Natural killer cell (primary cell): Measurements from ENCODE around the gene BFSP2. TPM values are rescaled to one million over a fixed set of nuclear protein-coding genes. Genes with fewer than 3 reads are reported as not detected.
A peak's percentile ranks its signal among the peaks of the same experiment; 100 is the strongest.

Source experiments
- ATAC-seq, 3 donors: fragments of 150-1000 bp in 2 of 3; fragments of 200-7000 bp in 1 of 3; cut with Tn5 transposase; 1 replicate in 1 of 3; 2 replicates in 2 of 3; pipeline ENCODE4 v1.10.0; 2021; ENCODE audit warnings: mild to moderate bottlenecking in 2 of 3, moderate library complexity in 2 of 3
- DNase-seq, 2 donors: peaks; one replicate each; pipeline versions ENCODE4 v3.0.0 to v3.0.0-alpha.2; 2013 to 2021; ENCODE audit warnings: mixed read lengths in 1 of 2
- H3K27ac ChIP-seq: one replicate; pipeline ENCODE4 v1.5.1; 2013; ENCODE audit warnings: mild to moderate bottlenecking, low read length
- H3K27me3 ChIP-seq: one replicate; pipeline ENCODE4 v1.6.1; 2013; ENCODE audit warnings: low read length; ENCODE audit not compliant: control insufficient read depth, insufficient read depth
- H3K36me3 ChIP-seq: one replicate; pipeline ENCODE4 v1.6.1; 2013; ENCODE audit warnings: low read length; ENCODE audit not compliant: control insufficient read depth, insufficient read depth
- H3K4me1 ChIP-seq: one replicate; pipeline ENCODE4 v1.6.1; 2013; ENCODE audit warnings: low read length; ENCODE audit not compliant: control insufficient read depth, insufficient read depth
- H3K4me3 ChIP-seq: one replicate; pipeline ENCODE4 v1.5.1; 2013; ENCODE audit warnings: low read length
- H3K9me3 ChIP-seq: one replicate; pipeline ENCODE4 v1.6.1; 2013; ENCODE audit warnings: low read length; ENCODE audit not compliant: control insufficient read depth, insufficient read depth
- H3K27ac Mint-ChIP-seq, 2 donors: one replicate each; pipeline ENCODE4 v1.8.0; 2022; ENCODE audit warnings: mild to moderate bottlenecking in 2 of 2, mixed read lengths in 2 of 2, moderate library complexity in 1 of 2
- H3K27me3 Mint-ChIP-seq, 2 donors: one replicate each; pipeline ENCODE4 v1.8.0; 2022; ENCODE audit warnings: low read depth in 2 of 2, mixed read lengths in 2 of 2
- H3K36me3 Mint-ChIP-seq: one replicate; pipeline ENCODE4 v1.8.0; 2022; ENCODE audit warnings: mixed read lengths
- H3K4me1 Mint-ChIP-seq, 2 donors: one replicate each; pipeline ENCODE4 v1.8.0; 2022; ENCODE audit warnings: mixed read lengths in 2 of 2
- H3K4me3 Mint-ChIP-seq: one replicate; pipeline ENCODE4 v1.8.0; 2022; ENCODE audit warnings: mild to moderate bottlenecking, moderate library complexity, mixed read lengths
- H3K9me3 Mint-ChIP-seq, 2 donors: one replicate each; pipeline ENCODE4 v1.8.0; 2022; ENCODE audit warnings: mixed read lengths in 2 of 2
- CTCF ChIP-seq: fragments of 200-600 bp; IDR thresholded peaks from one replicate; pipeline ENCODE4 v1.8.0; 2022; ENCODE audit warnings: antibody characterized with exemption
- WGBS: methylation state at CpG from one replicate; pipeline ENCODE4 v1.1.7; 2013; ENCODE audit warnings: missing lambda C conversion rate; ENCODE audit not compliant: insufficient coverage; 5-methylcytosine and 5-hydroxymethylcytosine counted together
- intact Hi-C: fragments of 100-400 bp; cut with micrococcal nuclease; formaldehyde crosslinking; loops from one replicate; pipeline ENCODE4 v1.14.2; 2022
- total RNA-seq, 4 donors: library from RNA; stranded (reverse); fragments of 120-200 nt in 1 of 4; gene quantifications; one replicate each; pipeline versions ENCODE4 v1.2.3 to v1.2.4, GENCODE V29; 2013 to 2022

Gene BFSP2
- total RNA-seq, 3 donors from 2014 or later (not counting 1 experiment from before 2014, with no cell fraction given) = not detected

GRCh38 chr3:133460809-133461208 is 61.0 kb downstream of the BFSP2 start:
- H3K27ac Mint-ChIP-seq = no peak overlapping the region
- Histone ChIP-seq H3K27me3 (no peaks in the 10 kb centered on the region), H3K4me1 (no peaks in the 10 kb centered on the region), H3K36me3 (no peaks in the 10 kb centered on the region), H3K9me3 (no peaks in the 10 kb centered on the region), H3K27ac (no peak overlapping the region), H3K4me3 (no peak overlapping the region)
- intact Hi-C loops = no loop called here
- DNase-seq (peak in 1 of 2 donors; percentile 18), ATAC-seq (no peak)
- 67% methylated on average over 3 of the region's 3 CpGs for WGBS
- H3K4me3 Mint-ChIP-seq = no peak overlapping the region
- peaks cover 0 to 4% of the 10 kb centered on the region in 2 donors for H3K27me3 Mint-ChIP-seq
- H3K9me3 Mint-ChIP-seq = no peaks in the 10 kb centered on the region
- no peak for TF ChIP-seq CTCF
- no peaks in the 10 kb centered on the region for H3K4me1 Mint-ChIP-seq
- H3K36me3 Mint-ChIP-seq = no peaks in the 10 kb centered on the region

GRCh38 chr3:133461291-133461690 is 61.4 kb downstream of the BFSP2 start:
- peaks cover 0 to 3% of the 10 kb centered on the region in 2 donors for H3K27me3 Mint-ChIP-seq
- TF ChIP-seq CTCF = no peak
- Histone ChIP-seq H3K4me3 (no peak overlapping the region), H3K9me3 (no peaks in the 10 kb centered on the region), H3K36me3 (no peaks in the 10 kb centered on the region), H3K27ac (no peak overlapping the region), H3K27me3 (no peaks in the 10 kb centered on the region), H3K4me1 (no peaks in the 10 kb centered on the region)
- no peaks in the 10 kb centered on the region for H3K36me3 Mint-ChIP-seq
- intact Hi-C loops = no loop called here
- no peak for ATAC-seq
- 75% methylated on average over 4 of the region's 4 CpGs for WGBS
- no peaks in the 10 kb centered on the region for H3K9me3 Mint-ChIP-seq
- H3K27ac Mint-ChIP-seq = no peak overlapping the region
- no peaks in the 10 kb centered on the region for H3K4me1 Mint-ChIP-seq
- DNase-seq = no peak
- no peak overlapping the region for H3K4me3 Mint-ChIP-seq

- no peak overlapping the region for H3K4me3 Mint-ChIP-seq
These were observed 63.5 kb downstream of the BFSP2 start for GRCh38 chr3:133463347-133463860.

More at GRCh38 chr3:133463347-133463860, 63.5 kb downstream of the BFSP2 start:
- intact Hi-C loops = no loop called here
- H3K4me1 ChIP-seq = peaks cover 7% of the 10 kb centered on the region
- H3K36me3 ChIP-seq = no peaks in the 10 kb centered on the region
- H3K27me3 ChIP-seq = no peaks in the 10 kb centered on the region
- no peaks in the 10 kb centered on the region for H3K9me3 Mint-ChIP-seq
- H3K27ac Mint-ChIP-seq = no peak overlapping the region
- no peak overlapping the region for H3K27ac ChIP-seq
- 93% methylated on average over 7 of the region's 8 CpGs for WGBS
- H3K4me1 Mint-ChIP-seq = peaks cover 0 to 5% of the 10 kb centered on the region in 2 donors
- DNase-seq (no peak), ATAC-seq (no peak)
- H3K4me3 ChIP-seq = no peak overlapping the region
- TF ChIP-seq CTCF = no peak
- H3K27me3 Mint-ChIP-seq = peaks cover 0 to 3% of the 10 kb centered on the region in 2 donors
- H3K9me3 ChIP-seq = no peaks in the 10 kb centered on the region
- H3K36me3 Mint-ChIP-seq = no peaks in the 10 kb centered on the region
